DND-41 (cell line): Measurements from ENCODE around the gene RGS12.

ENCODE experiments used
- ATAC-seq: fragments of 200-7000 bp; cut with Tn5 transposase; 3 replicates; pipeline ENCODE4 v1.9.1; 2021; ENCODE audit warnings: low read depth; ENCODE audit not compliant: insufficient read depth
- DNase-seq: peaks from one replicate; pipeline ENCODE4 v3.0.0-alpha.2; 2020
- H2AFZ ChIP-seq: 2 replicates; pipeline ENCODE4 v1.6.0; 2012; ENCODE audit warnings: low read depth, low read length
- H3K27ac ChIP-seq: 2 replicates; pipeline ENCODE4 v1.5.1; 2012; ENCODE audit warnings: low read length, inconsistent platforms
- H3K27me3 ChIP-seq: fragments of 200-600 bp; sonication (generic); 2 replicates; pipeline ENCODE4 v1.6.0; 2012; ENCODE audit warnings: low read length, mild to moderate bottlenecking, inconsistent platforms; ENCODE audit not compliant: insufficient read depth, poor library complexity
- H3K36me3 ChIP-seq: 2 replicates; pipeline ENCODE4 v1.5.1; 2012; ENCODE audit warnings: low read length, inconsistent platforms; ENCODE audit not compliant: insufficient read depth
- H3K4me1 ChIP-seq: 2 replicates; pipeline ENCODE4 v1.5.1; 2012; ENCODE audit warnings: mild to moderate bottlenecking, low read length; ENCODE audit not compliant: insufficient read depth
- H3K4me2 ChIP-seq: 2 replicates; pipeline ENCODE4 v1.6.0; 2012; ENCODE audit warnings: mild to moderate bottlenecking, moderate library complexity, low read length, inconsistent platforms; ENCODE audit not compliant: insufficient read depth
- H3K4me3 ChIP-seq, 2 experiments: fragments of 200-600 bp in 1 of 2; shearing (Covaris generic) in 1 of 2; 2 replicates each; pipeline ENCODE4 v1.5.1; 2012 to 2016; ENCODE audit warnings: inconsistent platforms in 2 of 2, low read length in 2 of 2, mild to moderate bottlenecking in 2 of 2, low read depth in 1 of 2, moderate library complexity in 1 of 2
- H3K79me2 ChIP-seq: 2 replicates; pipeline ENCODE4 v1.6.0; 2012; ENCODE audit warnings: low read length, inconsistent platforms; ENCODE audit not compliant: insufficient read depth
- H3K9ac ChIP-seq: 2 replicates; pipeline ENCODE4 v1.6.0; 2012; ENCODE audit warnings: low read depth, mild to moderate bottlenecking, inconsistent platforms, low read length, moderate library complexity
- H3K9me3 ChIP-seq: 2 replicates; pipeline ENCODE4 v1.5.1; 2012; ENCODE audit warnings: low read length, moderate library complexity, mild to moderate bottlenecking, inconsistent platforms; ENCODE audit not compliant: insufficient read depth, severe bottlenecking
- H4K20me1 ChIP-seq: 2 replicates; pipeline ENCODE4 v1.6.0; 2012; ENCODE audit warnings: low read length; ENCODE audit not compliant: insufficient read depth
- CTCF ChIP-seq: IDR thresholded peaks from 2 replicates; pipeline ENCODE4 v1.5.1; 2012; ENCODE audit warnings: borderline replicate concordance, low read length, moderate library complexity, mild to moderate bottlenecking; ENCODE audit not compliant: poor library complexity, severe bottlenecking; ENCODE audit errors: extremely low read depth
- EZH2 ChIP-seq: IDR thresholded peaks from 3 replicates; pipeline ENCODE4 v1.6.1; 2012; ENCODE audit warnings: borderline replicate concordance, low read depth, mild to moderate bottlenecking, moderate library complexity, low read length, inconsistent platforms; ENCODE audit not compliant: severe bottlenecking

The RGS12 gene

DNA sequence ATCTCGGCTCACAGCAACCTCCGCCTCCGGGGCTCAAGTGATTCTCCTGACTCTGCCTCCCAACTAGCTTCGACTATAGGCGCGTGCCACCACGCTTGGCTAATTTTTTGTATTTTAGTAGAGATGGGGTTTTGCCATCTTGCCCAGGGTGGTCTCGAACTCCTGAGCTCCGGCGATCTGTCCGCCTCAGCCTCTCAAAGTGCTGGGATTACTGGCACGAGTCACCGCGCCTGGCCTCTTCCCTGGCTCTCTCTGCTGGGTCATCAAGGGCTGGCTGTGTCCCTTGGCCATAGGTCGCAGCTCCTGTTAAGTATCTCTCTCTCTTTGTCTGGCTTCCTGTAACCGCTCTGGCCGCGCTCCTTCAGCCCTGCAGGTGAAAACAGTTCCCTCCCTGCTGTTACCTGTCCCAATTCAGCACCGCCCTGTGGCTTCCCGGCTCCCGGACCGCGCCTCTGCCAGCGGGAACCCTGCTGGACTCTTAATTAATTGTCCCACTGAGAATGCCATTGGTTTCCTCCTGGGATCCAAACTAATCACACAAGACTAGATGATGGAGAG lies 1.3 kb upstream of the RGS12 start:
- Histone ChIP-seq H3K36me3 (no peaks in the 10 kb centered on the region), H3K4me2 (peak overlapping the region; percentile 100), H3K79me2 (no peaks in the 10 kb centered on the region), H4K20me1 (peaks cover 52% of the 10 kb centered on the region), H2AFZ (peak overlapping the region; percentile 89; the same call in 1 of the 2 replicates), H3K9ac (peak overlapping the region; percentile 62; the same call in 1 of the 2 replicates), H3K4me3 (peak overlapping the region; percentile 39 to 97; a peak in 3 of 4 replicates), H3K9me3 (no peaks in the 10 kb centered on the region), H3K27ac (no peak overlapping the region), H3K4me1 (peaks cover 24% of the 10 kb centered on the region), H3K27me3 (peaks cover 45% of the 10 kb centered on the region)
- TF ChIP-seq EZH2: no peak
- TF ChIP-seq CTCF: no peak
- ATAC-seq (no peak), DNase-seq (peak; percentile 1)

GRCh38 chr4:3291969-3292570 lies 751 bp upstream of the RGS12 start:
- Histone ChIP-seq H3K9me3 (no peaks in the 10 kb centered on the region), H3K9ac (peak overlapping the region; percentile 62), H3K79me2 (no peaks in the 10 kb centered on the region), H3K27ac (no peak overlapping the region), H3K4me2 (peak overlapping the region; percentile 100), H2AFZ (peak overlapping the region; percentile 89), H4K20me1 (peaks cover 58% of the 10 kb centered on the region), H3K4me1 (peaks cover 24% of the 10 kb centered on the region), H3K27me3 (peaks cover 50% of the 10 kb centered on the region), H3K36me3 (no peaks in the 10 kb centered on the region), H3K4me3 (peak overlapping the region; percentile 39 to 97; a peak in 3 of 4 replicates)
- peak; percentile 26 for DNase-seq
- ATAC-seq: peak; percentile 15; the same call in 2 of the 3 replicates
- TF ChIP-seq EZH2 (peak; percentile 90), CTCF (no peak)

DNA sequence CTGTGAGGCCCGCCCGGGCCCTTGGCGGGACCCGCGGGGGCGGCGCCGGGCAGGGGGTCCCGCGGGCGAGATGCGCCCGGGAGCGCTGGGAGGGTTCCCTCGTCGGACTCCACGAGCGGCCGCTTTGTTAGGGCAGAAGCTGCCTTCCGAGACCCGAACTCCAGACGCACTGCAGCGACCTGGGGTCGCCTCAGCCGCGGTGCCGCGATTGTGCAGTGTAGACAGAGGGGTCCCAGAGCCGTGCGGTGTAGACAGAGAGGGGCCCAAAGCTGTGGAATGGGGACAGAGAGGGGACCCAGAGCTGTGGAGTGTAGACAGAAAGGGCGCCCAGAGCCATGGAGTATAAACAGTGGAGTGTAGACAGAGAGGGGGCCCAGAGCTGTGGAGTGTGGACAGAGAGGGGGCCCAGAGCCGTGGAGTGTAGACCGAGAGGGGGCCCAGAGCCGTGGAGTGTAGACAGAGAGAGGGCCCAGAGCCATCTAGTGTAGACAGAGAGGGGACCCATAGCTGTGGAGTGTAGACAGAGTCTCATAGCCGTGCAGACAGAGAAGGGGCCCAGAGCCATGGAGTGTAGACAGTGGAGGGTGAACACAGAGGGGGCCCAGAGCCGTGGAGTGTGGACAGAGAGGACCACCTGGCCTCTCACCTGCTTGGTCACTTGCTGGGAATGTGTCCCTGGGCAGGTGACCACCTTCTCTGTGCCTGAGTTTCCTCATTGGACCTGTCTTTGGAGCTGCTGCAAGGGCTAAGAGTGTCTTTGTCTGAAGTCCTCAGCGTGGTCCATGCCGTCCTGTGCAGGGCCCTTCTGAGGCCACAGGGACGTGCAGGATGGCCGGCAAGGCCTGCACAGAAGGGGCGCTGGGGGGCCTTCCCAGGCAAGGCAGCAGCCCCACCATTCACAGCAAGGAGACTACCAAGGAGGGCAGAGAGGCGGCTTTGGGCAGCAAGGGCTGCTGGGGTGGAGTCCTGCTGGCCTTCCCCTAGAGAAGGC lies 875 bp downstream of the RGS12 start:
- Histone ChIP-seq H3K79me2 (no peaks in the 10 kb centered on the region), H4K20me1 (peaks cover 66% of the 10 kb centered on the region), H3K4me3 (peak overlapping the region in 1 of 2 experiments; percentile 55; a peak in 2 of 4 replicates), H3K9ac (peak overlapping the region; percentile 49; the same call in 1 of the 2 replicates), H3K4me1 (peaks cover 24% of the 10 kb centered on the region), H3K4me2 (peak overlapping the region; percentile 100), H3K27me3 (peaks cover 62% of the 10 kb centered on the region), H2AFZ (no peak overlapping the region), H3K27ac (no peak overlapping the region), H3K36me3 (no peaks in the 10 kb centered on the region), H3K9me3 (peaks cover 8% of the 10 kb centered on the region)
- DNase-seq (no peak), ATAC-seq (0 out of 3 replicates have a peak, but pooled peaks have one; percentile 9)
- TF ChIP-seq CTCF: no peak
- TF ChIP-seq EZH2: peak; percentile 22
